ENCODE data around the gene UBL4A.

DNA sequence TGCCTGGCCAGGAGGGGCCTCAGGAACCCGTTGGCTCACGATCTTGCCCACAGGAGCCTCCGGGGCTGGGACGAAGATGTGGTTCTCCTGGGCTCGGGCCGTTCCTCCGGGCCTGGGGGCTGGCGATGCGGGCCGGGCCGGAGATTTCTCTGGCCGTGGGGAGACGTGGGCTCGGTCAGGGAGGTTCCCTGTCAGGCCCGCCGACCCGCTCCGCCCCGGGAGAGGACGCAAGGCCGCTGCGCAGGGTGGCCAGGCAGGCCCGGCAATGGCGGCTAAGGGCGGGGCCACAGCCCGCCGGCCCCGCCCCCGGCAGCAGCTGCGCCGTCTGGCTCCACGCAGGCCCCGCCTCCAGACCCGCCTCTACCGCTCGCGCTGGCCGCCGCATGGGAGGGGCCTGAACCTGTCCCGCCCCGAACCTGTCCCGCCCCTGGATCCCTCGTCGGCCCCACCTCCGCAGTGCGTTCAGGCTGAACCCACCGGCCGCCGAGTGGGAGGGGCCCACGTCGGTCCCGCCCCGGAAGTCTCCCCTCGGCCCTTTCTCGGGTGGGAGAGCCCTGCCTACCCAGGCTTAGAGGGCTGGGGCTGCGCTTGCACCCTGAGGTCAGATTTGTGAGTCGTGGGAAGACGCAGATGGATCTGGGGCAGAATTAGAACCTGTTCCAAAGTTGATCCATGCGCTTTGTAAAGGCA is 29.7 kb upstream of the UBL4A start, which contains the start of gene FAM3A:
- TF ChIP-seq POLR2AphosphoS5 (IDR thresholded peaks at IDR 0.05) = peak; percentile 3 to 64 (median 14)
- no peak for TF ChIP-seq CTCF (IDR thresholded peaks at IDR 0.05)
- TF ChIP-seq EP300 (IDR thresholded peaks at IDR 0.05) = no peak
- TF ChIP-seq POLR2A (IDR thresholded peaks at IDR 0.05) = peak in 1 of 2 donors; percentile 73

All from suprapubic skin (tissue), 4 donors.